Uterus (tissue), 2 donors: ENCODE results near the gene TMEM50A.
"Not testable (repeated sequence)": the region's sequence is repeated elsewhere in the genome, so short reads cannot be mapped to it uniquely, and the experiment has no call there.

ENCODE experiments used
- CTCF ChIP-seq, 4 experiments: fragments of 200-600 bp in 2 of 4; fragments of 450-650 bp in 2 of 4; sonication (generic) in 2 of 4; IDR thresholded peaks; one replicate each; pipeline ENCODE4 v1.5.1; 2016 to 2019; ENCODE audit warnings: antibody characterized with exemption in 4 of 4, mild to moderate bottlenecking in 2 of 4, moderate library complexity in 1 of 4
- POLR2A ChIP-seq, 2 donors: fragments of 450-650 bp; IDR thresholded peaks; one replicate each; pipeline ENCODE4 v1.6.1; 2016; ENCODE audit warnings: antibody characterized with exemption in 2 of 2, mild to moderate bottlenecking in 1 of 2, moderate library complexity in 1 of 2

GRCh38 chr1:25397549-25397948 is 59.4 kb downstream of the TMEM50A start:
- not testable (repeated sequence) for TF ChIP-seq POLR2A, CTCF (IDR thresholded peaks at IDR 0.05)
